ENCODE measurements around the gene OTUD5. TPM values are rescaled to one million over a fixed set of nuclear protein-coding genes. Genes with fewer than 3 reads are reported as not detected.

The OTUD5 gene
- total RNA-seq, 1 donor from 2014 or later, result 72.3 TPM

DNA sequence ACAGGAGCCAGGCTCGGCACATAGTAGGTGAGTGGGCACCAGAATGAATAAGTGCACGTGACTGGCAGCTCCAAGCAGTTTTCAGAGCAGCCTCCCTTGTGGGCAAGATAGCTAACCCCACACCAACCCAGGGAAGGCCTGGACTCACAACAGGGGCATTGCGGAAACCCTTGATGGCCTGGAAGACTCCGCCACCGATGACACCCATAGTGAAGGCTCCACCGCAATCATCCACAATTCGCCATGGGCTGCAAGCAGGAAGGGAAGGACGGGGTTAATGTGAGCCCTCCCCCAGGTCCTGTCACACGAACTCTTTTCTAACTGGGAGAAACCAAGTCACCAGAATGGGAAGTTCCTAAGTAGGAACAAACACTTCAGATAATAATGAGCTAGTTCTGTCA lies 60.8 kb downstream of the OTUD5 start:
- intact Hi-C loops (cut with DNase I), result loop anchor here (2.0 to 10.0 kb wide), 4 partner anchors 62 to 422 kb away; partner anchors contain the start of genes FTSJ1, SLC38A5 and TFE3

DNA sequence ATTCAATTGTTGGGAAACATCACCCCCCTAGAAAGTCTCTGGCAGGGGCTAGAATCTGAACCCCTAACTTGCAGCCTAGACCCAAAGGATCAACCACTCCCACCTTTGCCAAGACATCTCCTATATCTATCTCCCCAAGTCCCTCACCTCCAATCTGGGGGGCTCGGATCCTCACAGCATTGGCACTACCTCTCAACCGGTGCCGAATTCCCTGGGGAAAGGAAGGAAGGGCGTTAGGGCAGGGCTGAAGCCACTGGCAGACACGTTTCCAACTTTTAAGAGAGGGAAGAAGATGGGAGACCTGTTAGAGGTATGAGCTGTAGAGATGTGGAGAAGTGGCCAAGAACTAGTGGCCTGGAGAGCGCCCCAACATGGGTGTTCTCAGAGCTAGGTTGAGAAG lies 62.5 kb downstream of the OTUD5 start:
- H3K27ac ChIP-seq, result no peak overlapping the region
- H3K4me1 ChIP-seq, result peaks cover 3 to 9% of the 10 kb centered on the region in 2 donors
- peaks cover 0 to 4% of the 10 kb centered on the region in 2 donors for H3K36me3 ChIP-seq
- no peaks in the 10 kb centered on the region for H3K27me3 ChIP-seq
- H3K4me3 ChIP-seq, result no peak overlapping the region
- intact Hi-C loops (cut with DNase I), result loop anchor here (5.0 to 10.0 kb wide), 2 partner anchors 147 to 420 kb away; partner anchors contain the start of genes FTSJ1, SLC38A5 and TFE3
- DNase-seq (ENCODE audit: low spot score in 2 of 2), result peak in 1 of 2 donors; percentile 53
- TF ChIP-seq, protein P1, sequence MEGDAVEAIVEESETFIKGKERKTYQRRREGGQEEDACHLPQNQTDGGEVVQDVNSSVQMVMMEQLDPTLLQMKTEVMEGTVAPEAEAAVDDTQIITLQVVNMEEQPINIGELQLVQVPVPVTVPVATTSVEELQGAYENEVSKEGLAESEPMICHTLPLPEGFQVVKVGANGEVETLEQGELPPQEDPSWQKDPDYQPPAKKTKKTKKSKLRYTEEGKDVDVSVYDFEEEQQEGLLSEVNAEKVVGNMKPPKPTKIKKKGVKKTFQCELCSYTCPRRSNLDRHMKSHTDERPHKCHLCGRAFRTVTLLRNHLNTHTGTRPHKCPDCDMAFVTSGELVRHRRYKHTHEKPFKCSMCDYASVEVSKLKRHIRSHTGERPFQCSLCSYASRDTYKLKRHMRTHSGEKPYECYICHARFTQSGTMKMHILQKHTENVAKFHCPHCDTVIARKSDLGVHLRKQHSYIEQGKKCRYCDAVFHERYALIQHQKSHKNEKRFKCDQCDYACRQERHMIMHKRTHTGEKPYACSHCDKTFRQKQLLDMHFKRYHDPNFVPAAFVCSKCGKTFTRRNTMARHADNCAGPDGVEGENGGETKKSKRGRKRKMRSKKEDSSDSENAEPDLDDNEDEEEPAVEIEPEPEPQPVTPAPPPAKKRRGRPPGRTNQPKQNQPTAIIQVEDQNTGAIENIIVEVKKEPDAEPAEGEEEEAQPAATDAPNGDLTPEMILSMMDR (IDR thresholded peaks at IDR 0.05), result no peak
- H3K9me3 ChIP-seq, result no peaks in the 10 kb centered on the region

More for the DNA sequence above, 60.8 kb downstream of the OTUD5 start:
- DNase-seq (ENCODE audit: low spot score in 2 of 2), result peak in 1 of 2 donors; percentile 59
- Histone ChIP-seq H3K27me3 (no peaks in the 10 kb centered on the region), H3K4me3 (peak overlapping the region; percentile 60 to 69), H3K36me3 (peaks cover 5 to 7% of the 10 kb centered on the region in 2 donors), H3K4me1 (peaks cover 3 to 9% of the 10 kb centered on the region in 2 donors), H3K9me3 (no peaks in the 10 kb centered on the region), H3K27ac (peak overlapping the region; percentile 94 to 97)
- TF ChIP-seq, protein P1 (IDR thresholded peaks at IDR 0.05), result no peak

GRCh38 chrX:48893556-48894348 lies 63.7 kb downstream of the OTUD5 start:
- H3K4me3 ChIP-seq, result no peak overlapping the region
- no peak overlapping the region for H3K27ac ChIP-seq
- peak in 1 of 2 donors; percentile 59 for DNase-seq (ENCODE audit: low spot score in 2 of 2)
- H3K36me3 ChIP-seq, result peaks cover 0 to 4% of the 10 kb centered on the region in 2 donors
- TF ChIP-seq, protein P1 (IDR thresholded peaks at IDR 0.05), result no peak
- intact Hi-C loops (cut with DNase I), result loop anchor here (10.0 kb wide), 1 partner anchor 419 kb away; the partner anchor contains the start of genes FTSJ1 and SLC38A5
- peaks cover 0 to 6% of the 10 kb centered on the region in 2 donors for H3K4me1 ChIP-seq
- no peaks in the 10 kb centered on the region for H3K27me3 ChIP-seq
- no peaks in the 10 kb centered on the region for H3K9me3 ChIP-seq

GRCh38 chrX:48892896-48893295 lies 64.5 kb downstream of the OTUD5 start:
- Histone ChIP-seq H3K27me3 (no peaks in the 10 kb centered on the region), H3K27ac (no peak overlapping the region), H3K9me3 (no peaks in the 10 kb centered on the region), H3K36me3 (peaks cover 0 to 4% of the 10 kb centered on the region in 2 donors), H3K4me3 (no peak overlapping the region), H3K4me1 (peaks cover 0 to 6% of the 10 kb centered on the region in 2 donors)
- TF ChIP-seq, protein P1 (IDR thresholded peaks at IDR 0.05), result no peak
- intact Hi-C loops (cut with DNase I), result loop anchor here (10.0 kb wide), 1 partner anchor 418 kb away; the partner anchor contains the start of genes FTSJ1 and SLC38A5
- DNase-seq (ENCODE audit: low spot score in 2 of 2), result peak in 1 of 2 donors; percentile 57

GRCh38 chrX:48891402-48892288 lies 65.8 kb downstream of the OTUD5 start:
- DNase-seq (ENCODE audit: low spot score in 2 of 2), result peak; percentile 70 to 94
- Histone ChIP-seq H3K27ac (peak overlapping the region; percentile 60 to 74), H3K36me3 (peaks cover 0 to 4% of the 10 kb centered on the region in 2 donors), H3K4me3 (peak overlapping the region; percentile 61 to 63), H3K4me1 (peaks cover 0 to 6% of the 10 kb centered on the region in 2 donors), H3K27me3 (no peaks in the 10 kb centered on the region), H3K9me3 (no peaks in the 10 kb centered on the region)
- intact Hi-C loops (cut with DNase I), result loop anchor here (2.0 to 10.0 kb wide), 3 partner anchors 25 to 417 kb away; partner anchors contain the start of genes FTSJ1, HDAC6 and SLC38A5
- TF ChIP-seq, protein P1 (IDR thresholded peaks at IDR 0.05), result peak; percentile 40 to 54 (median 53)

Data from ascending aorta (tissue), 2 donors.